ENCODE data around the gene GP1BB. TPM values are rescaled to one million over a fixed set of nuclear protein-coding genes. Genes with fewer than 3 reads are reported as not detected.

Gene GP1BB
- total and polyA plus RNA-seq, 2 of the 13 experiments (the other 11 are each of a cell fraction or from before 2014, with no cell fraction given) = not detected

DNA sequence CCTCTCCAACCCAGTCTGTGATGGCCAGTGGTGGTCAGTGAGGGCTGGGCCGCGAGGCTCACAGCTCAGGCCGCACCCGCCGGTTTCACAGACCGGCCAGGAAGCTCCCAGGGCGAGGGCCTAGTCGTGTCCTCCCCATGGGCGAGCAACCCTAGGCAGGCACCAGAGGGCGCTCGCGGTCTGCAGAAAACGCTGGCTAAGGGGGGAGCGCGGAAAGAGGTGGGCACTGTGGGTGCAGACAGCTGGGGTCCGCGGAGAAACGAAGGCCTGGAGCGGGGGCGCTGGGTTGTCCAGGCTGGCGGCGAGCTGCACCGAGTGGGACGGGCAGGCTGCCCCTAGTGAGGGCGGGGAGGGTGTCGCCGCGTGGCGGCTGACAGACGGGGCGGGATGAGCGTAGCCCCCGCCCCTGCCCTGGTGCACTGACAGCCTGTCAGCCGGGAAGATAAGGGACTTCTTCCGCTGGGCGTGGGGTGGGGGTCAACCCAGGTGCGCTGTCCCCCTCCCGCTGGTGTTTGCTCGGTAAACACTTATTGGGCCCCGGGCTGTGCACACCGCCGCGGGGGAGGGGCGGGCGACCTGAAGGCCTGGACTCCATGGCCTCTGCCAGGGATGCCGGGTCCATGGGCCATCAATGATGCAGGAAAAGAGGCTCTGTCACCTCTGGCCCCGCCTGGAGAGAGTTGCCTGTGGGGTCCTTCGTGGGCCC lies 7.5 kb downstream of the GP1BB start (continued):
- TF ChIP-seq, protein P1, sequence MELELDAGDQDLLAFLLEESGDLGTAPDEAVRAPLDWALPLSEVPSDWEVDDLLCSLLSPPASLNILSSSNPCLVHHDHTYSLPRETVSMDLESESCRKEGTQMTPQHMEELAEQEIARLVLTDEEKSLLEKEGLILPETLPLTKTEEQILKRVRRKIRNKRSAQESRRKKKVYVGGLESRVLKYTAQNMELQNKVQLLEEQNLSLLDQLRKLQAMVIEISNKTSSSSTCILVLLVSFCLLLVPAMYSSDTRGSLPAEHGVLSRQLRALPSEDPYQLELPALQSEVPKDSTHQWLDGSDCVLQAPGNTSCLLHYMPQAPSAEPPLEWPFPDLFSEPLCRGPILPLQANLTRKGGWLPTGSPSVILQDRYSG (CRISPR knock-in tag; IDR thresholded peaks at IDR 0.05) = no peak
- TF ChIP-seq ZSCAN29 (CRISPR knock-in tag; conservative IDR thresholded peaks at IDR 0.05) = no peak; the same call in 1 of the 2 replicates
- peak; percentile 72 for TF ChIP-seq ERF (CRISPR knock-in tag; IDR thresholded peaks at IDR 0.05)
- TF ChIP-seq, protein P2, sequence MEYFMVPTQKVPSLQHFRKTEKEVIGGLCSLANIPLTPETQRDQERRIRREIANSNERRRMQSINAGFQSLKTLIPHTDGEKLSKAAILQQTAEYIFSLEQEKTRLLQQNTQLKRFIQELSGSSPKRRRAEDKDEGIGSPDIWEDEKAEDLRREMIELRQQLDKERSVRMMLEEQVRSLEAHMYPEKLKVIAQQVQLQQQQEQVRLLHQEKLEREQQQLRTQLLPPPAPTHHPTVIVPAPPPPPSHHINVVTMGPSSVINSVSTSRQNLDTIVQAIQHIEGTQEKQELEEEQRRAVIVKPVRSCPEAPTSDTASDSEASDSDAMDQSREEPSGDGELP (IDR thresholded peaks at IDR 0.05; ENCODE audit: borderline replicate concordance, low read depth) = peak; percentile 90
- peak; percentile 52 for TF ChIP-seq ZNF772 (CRISPR knock-in tag; IDR thresholded peaks at IDR 0.05)
- TF ChIP-seq EHMT2 (IDR thresholded peaks at IDR 0.05; ENCODE audit: borderline replicate concordance, low read depth, low read length) = no peak
- no peak for TF ChIP-seq ZNF354B (CRISPR knock-in tag; IDR thresholded peaks at IDR 0.05)
- peak; percentile 66; the same call in 1 of the 2 replicates for TF ChIP-seq KDM5B (CRISPR knock-in tag; IDR thresholded peaks at IDR 0.05; ENCODE audit: borderline replicate concordance)
- TF ChIP-seq ZFYVE20 (CRISPR knock-in tag; IDR thresholded peaks at IDR 0.05; ENCODE audit: borderline replicate concordance, low read depth) = 0 out of 2 replicates have a peak, but pooled peaks have one; percentile 40
- TF ChIP-seq, protein P3, sequence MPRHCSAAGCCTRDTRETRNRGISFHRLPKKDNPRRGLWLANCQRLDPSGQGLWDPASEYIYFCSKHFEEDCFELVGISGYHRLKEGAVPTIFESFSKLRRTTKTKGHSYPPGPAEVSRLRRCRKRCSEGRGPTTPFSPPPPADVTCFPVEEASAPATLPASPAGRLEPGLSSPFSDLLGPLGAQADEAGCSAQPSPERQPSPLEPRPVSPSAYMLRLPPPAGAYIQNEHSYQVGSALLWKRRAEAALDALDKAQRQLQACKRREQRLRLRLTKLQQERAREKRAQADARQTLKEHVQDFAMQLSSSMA (CRISPR knock-in tag; IDR thresholded peaks at IDR 0.05) = no peak
- TF ChIP-seq, protein P4, sequence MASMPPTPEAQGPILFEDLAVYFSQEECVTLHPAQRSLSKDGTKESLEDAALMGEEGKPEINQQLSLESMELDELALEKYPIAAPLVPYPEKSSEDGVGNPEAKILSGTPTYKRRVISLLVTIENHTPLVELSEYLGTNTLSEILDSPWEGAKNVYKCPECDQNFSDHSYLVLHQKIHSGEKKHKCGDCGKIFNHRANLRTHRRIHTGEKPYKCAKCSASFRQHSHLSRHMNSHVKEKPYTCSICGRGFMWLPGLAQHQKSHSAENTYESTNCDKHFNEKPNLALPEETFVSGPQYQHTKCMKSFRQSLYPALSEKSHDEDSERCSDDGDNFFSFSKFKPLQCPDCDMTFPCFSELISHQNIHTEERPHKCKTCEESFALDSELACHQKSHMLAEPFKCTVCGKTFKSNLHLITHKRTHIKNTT (CRISPR knock-in tag; IDR thresholded peaks at IDR 0.05) = no peak
- no peak for TF ChIP-seq PHF5A (CRISPR knock-in tag; IDR thresholded peaks at IDR 0.05; ENCODE audit: low read depth, unreplicated experiment)
- TF ChIP-seq ZNF709 (CRISPR knock-in tag; IDR thresholded peaks at IDR 0.05) = peak; percentile 47; the same call in 1 of the 2 replicates
- TF ChIP-seq BCL6 (CRISPR knock-in tag; IDR thresholded peaks at IDR 0.05) = peak; percentile 78
- TF ChIP-seq, protein P5, sequence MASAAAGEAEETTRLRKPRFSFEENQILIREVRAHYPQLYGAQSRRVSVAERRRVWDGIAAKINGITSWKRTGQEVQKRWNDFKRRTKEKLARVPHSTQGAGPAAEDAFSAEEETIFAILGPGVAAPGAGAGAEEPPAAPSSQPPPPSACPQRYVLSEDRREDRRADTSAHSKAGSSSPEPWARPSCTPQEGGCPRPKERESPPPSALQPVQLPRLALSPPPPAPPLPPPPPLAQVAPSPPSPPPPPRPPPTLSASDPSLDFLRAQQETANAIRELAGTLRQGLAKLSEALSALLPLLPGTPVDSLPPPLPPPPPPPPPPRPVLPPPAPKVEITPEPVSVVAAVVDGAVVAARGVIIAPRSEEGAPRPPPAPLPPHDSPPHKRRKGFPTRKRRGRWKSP (CRISPR knock-in tag; IDR thresholded peaks at IDR 0.05) = peak; percentile 86; the same call in 1 of the 2 replicates
- no peak for TF ChIP-seq ZSCAN30 (CRISPR knock-in tag; IDR thresholded peaks at IDR 0.05)
- TF ChIP-seq GATAD2A (CRISPR knock-in tag; IDR thresholded peaks at IDR 0.05) = peak; percentile 65; the same call in 1 of the 2 replicates
- TF ChIP-seq ZNF766 (CRISPR knock-in tag; IDR thresholded peaks at IDR 0.05; ENCODE audit: borderline replicate concordance) = peak; percentile 70; the same call in 1 of the 2 replicates
- TF ChIP-seq ISX (CRISPR knock-in tag; conservative IDR thresholded peaks at IDR 0.05) = no peak
- TF ChIP-seq ZNF564 (CRISPR knock-in tag; IDR thresholded peaks at IDR 0.05) = 0 out of 2 replicates have a peak, but pooled peaks have one; percentile 27
- no peak for TF ChIP-seq TP53 (CRISPR knock-in tag; conservative IDR thresholded peaks at IDR 0.05)
- peak; percentile 51; the same call in 1 of the 2 replicates for TF ChIP-seq ZSCAN21 (CRISPR knock-in tag; IDR thresholded peaks at IDR 0.05; ENCODE audit: borderline replicate concordance)
- peak; percentile 52; the same call in 1 of the 2 replicates for TF ChIP-seq HMG20A (CRISPR knock-in tag; IDR thresholded peaks at IDR 0.05; ENCODE audit: borderline replicate concordance)
- peak; percentile 63; the same call in 1 of the 2 replicates for TF ChIP-seq YEATS2 (CRISPR knock-in tag; IDR thresholded peaks at IDR 0.05; ENCODE audit: borderline replicate concordance)
- TF ChIP-seq, protein P6, sequence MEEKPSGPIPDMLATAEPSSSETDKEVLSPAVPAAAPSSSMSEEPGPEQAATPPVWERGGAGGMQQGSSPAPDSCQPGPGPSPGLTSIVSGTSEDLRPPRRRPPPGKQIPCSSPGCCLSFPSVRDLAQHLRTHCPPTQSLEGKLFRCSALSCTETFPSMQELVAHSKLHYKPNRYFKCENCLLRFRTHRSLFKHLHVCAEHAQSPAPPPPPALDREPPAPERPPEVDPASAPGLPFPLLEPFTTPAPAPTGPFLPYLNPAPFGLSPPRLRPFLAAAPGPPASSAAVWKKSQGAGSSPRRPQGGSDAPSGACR (CRISPR knock-in tag; IDR thresholded peaks at IDR 0.05) = peak; percentile 87

Data from HepG2 (cell line).